Fibroblast of pulmonary artery (primary cell): ENCODE results near the gene SBF2.
A peak's percentile ranks its signal among the peaks of the same experiment; 100 is the strongest.

Source experiments
- DNase-seq: peaks from one replicate; pipeline ENCODE4 v3.0.0-alpha.2; 2010; ENCODE audit warnings: low read depth
- H3K4me3 ChIP-seq: replicated peaks from 2 replicates; pipeline ENCODE4 v1.5.1; 2011; ENCODE audit warnings: low read depth, mild to moderate bottlenecking, control low read depth, low read length, moderate library complexity
- TF ChIP-seq, protein P1 (sequence below): IDR thresholded peaks from 2 replicates; pipeline ENCODE4 v1.5.1; 2011; ENCODE audit warnings: mild to moderate bottlenecking, control low read depth, low read length, inconsistent platforms; ENCODE audit errors: missing control alignments

SBF2 gene

DNA sequence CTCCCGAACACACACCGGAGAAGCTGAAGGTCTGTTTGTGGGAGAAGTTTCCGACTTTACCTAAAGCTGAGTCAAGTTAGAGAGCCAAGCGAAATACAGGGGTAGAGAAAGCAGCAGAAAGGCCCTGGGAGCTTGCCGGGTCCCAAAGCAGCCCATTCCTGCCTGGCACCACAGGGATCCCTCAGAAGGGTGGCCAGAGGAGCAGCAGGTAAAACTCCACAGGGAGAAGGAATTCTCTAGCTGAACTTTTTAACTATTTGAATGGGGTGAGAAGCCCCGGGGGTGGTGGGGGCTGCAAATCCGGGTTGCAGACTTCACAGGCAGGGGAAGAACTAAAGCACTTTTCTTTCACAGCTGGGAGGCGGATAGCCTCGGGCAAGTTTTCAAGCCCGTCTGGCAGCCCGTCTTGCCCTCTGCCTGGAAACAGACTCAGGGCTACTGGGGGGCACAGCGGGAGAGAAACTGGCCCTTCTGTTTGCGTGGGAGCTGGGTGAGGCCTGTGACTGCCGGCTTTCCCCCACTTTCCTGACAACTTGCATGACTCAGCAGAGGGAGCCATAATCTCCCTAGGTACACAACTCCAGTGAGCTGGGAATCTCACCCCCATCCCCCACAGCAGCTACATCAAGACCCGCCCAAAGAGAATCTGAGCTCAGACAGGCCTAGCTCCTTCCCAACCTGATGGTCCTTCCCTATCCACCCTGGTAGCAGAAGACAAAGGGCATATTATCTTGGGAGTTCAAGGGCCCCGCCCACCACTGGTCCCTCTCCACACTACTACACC lies 311.0 kb downstream of the SBF2 start:
- TF ChIP-seq, protein P1, sequence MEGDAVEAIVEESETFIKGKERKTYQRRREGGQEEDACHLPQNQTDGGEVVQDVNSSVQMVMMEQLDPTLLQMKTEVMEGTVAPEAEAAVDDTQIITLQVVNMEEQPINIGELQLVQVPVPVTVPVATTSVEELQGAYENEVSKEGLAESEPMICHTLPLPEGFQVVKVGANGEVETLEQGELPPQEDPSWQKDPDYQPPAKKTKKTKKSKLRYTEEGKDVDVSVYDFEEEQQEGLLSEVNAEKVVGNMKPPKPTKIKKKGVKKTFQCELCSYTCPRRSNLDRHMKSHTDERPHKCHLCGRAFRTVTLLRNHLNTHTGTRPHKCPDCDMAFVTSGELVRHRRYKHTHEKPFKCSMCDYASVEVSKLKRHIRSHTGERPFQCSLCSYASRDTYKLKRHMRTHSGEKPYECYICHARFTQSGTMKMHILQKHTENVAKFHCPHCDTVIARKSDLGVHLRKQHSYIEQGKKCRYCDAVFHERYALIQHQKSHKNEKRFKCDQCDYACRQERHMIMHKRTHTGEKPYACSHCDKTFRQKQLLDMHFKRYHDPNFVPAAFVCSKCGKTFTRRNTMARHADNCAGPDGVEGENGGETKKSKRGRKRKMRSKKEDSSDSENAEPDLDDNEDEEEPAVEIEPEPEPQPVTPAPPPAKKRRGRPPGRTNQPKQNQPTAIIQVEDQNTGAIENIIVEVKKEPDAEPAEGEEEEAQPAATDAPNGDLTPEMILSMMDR, result no peak
- DNase-seq, result peak; percentile 42
- no peak overlapping the region for H3K4me3 ChIP-seq

DNA sequence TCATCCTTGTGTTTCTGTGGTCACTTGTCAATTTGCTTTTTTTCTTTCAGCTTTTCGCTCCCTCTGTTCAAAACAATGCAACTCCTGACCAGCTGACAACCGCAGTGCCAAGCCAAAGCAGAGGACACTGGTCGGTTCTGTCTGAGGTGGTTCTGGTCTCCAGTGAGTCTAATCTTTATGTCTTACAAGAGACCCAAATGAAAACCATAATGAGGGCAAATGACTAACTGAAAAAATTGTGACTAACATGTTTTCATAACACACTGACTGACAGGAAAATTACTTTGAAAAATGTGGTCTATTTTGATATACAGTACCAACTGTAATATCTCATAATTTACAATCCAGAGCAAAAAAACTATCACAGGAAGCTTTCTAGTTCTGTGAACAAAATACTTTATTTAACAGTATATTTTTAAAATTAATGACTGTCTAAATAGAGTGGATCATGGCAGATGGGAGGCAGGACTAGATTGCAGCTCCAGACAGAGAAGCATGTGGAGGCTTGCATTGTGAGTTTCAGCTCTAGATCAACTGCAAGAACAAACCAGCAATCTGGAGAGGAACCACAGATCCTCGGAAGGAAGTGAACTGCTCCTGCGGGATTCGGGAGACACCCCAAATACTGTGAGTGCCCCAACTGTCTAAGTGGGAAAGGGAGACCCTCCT lies 311.8 kb downstream of the SBF2 start:
- H3K4me3 ChIP-seq, result no peak overlapping the region
- TF ChIP-seq, protein P1, result no peak
- DNase-seq, result no peak

DNA sequence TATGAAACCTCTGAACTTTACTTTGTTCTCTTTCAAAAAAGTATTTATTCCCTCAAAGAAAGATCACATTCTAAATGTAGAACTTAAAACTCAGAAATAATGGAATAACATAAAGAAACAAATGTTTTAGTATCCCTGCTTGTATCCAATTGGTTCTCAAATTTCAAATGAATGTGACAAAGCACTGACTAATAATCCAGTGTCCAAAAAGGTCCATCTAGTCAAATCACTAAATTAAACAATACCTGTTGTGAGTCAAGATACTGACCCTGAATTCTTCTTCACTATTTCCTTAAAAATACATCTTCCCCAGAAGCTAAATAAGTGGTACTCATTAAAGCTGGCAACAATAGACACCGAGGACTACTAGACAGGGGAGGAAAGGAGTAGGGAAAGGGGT lies 313.1 kb downstream of the SBF2 start:
- TF ChIP-seq, protein P1, result no peak
- no peak for DNase-seq
- H3K4me3 ChIP-seq, result no peak overlapping the region

DNA sequence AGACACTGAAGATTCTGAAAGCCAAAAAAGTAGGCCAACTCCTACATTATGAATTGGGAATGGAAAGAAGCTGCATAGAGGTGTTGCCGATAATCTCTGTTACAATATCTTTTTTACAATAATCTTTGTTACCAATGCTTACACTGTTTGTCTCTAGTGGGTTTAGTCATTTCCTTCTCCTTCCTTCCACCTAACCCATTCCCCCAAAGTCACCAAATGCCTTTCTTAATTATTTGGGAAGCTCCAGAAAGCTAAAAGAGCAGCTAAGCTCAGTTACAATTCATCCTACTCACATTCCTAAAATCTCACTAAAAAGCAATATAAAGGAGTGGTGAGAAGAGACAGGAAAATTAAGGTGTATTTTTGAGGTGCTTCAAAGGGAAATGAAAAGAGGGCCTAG lies 316.5 kb downstream of the SBF2 start:
- no peak overlapping the region for H3K4me3 ChIP-seq
- DNase-seq, result no peak
- TF ChIP-seq, protein P1, result no peak

DNA sequence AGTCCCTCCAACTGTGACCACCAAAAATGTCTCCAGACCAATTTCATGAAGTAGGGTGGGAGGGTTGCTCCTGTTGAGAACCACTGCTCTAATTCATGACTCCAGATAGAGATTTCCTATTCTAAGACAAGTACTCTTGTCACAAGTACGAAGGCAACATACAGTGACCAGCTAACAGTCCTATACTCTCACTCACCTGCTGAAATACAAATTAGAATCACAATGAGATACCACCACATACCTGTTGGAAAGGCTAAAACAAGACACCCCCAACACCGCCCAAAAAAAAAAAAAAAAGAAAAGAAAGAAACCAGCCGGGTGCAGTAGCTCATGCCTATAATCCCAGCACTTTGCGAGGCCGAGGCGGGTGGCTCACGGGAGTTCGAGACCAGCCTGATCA lies 319.6 kb downstream of the SBF2 start:
- DNase-seq, result no peak
- H3K4me3 ChIP-seq, result no peak overlapping the region
- TF ChIP-seq, protein P1, result no peak

DNA sequence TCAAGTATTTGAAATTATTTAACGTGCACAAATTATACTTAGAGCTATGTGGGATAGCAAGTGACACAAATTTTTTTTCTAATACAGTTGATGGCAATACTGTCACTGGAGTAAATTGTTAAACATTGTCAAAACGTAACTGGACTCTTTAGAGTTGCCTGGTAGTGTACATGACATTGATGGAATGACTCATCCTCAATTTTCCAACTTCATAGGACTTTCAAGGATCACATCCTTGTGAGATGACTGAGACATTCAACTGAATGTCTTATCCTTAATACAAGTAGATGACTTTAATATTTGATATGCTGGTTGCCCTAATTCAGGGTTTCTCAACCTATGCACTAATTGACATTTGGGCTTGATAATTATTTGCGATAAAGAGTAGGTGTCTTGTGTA lies 320.1 kb downstream of the SBF2 start:
- H3K4me3 ChIP-seq, result no peak overlapping the region
- DNase-seq, result no peak
- TF ChIP-seq, protein P1, result no peak
